G401 (cell line): ENCODE results near the gene CDCA4. TPM values are rescaled to one million over a fixed set of nuclear protein-coding genes. Genes with fewer than 3 reads are reported as not detected.
"Not testable (repeated sequence)": the region's sequence is repeated elsewhere in the genome, so short reads cannot be mapped to it uniquely, and the experiment has no call there.

Source experiments
- DNase-seq: peaks from one replicate; pipeline ENCODE4 v3.0.0-alpha.2; 2015; ENCODE audit warnings: low spot score
- in situ Hi-C: cut with HindIII; loops from 2 replicates; pipeline ENCODE4 v1.10.0; 2016; ENCODE audit warnings: low sequenced_read_pairs, mixed read lengths
- total RNA-seq: library from RNA; depleted of rRNA; stranded (reverse); fragments of >200 nt; shearing (Covaris generic); gene quantifications from 2 replicates; pipeline ENCODE4 v1.2.3, GENCODE V29; 2014; rRNA removed

Gene CDCA4
- 69.8 and 83.1 TPM in 2 replicates for total RNA-seq

DNA sequence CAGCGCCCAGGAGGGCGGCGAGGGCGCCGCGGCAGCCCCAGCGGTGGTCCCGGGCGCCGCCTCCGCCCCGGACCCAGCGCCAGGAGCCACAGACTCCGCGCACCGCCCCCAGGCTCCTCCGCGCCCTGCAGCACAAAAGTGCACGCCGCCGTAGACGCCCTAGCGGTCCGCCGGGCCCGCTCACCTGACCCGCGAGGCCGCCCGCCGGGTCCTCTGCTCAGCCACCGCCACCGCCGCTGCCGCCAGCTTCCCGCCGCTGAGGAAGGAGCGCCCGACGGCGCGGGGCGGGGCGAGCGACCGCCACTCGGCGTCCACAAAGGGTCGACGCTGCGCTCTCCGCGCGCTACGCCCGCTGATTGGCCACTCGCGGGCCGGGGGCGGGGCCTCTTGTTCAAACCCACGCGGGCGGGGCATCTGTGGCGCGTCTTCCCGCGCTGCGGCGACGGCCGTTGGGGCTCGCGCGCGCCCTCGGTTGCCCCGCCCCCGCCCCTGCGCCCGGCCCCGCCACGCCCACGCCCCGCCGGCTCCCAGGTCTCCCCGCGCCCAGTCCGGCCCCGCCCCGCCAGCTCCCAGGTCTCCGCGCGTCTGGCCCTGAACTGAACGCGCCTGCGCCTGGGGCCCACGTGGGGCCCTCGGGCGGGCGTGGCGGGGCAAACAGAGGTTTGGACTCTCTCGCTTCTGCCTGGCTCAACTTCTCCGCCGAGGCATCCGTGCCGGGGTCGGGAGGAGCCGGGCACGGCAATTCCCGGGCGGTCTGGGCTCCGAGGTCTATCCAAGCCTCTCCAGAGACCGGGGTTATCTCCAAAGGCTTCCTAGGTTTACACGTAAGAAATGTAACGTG is at the start of gene CDCA4:
Gene CDCA4, minus strand, starts transcription at position 269 of the 841 bp plus-strand sequence. CDS start 9,154 bp downstream, outside the sequence.
- peak; percentile 97 for DNase-seq
- in situ Hi-C loops: no loop called here

- no peak for DNase-seq
- in situ Hi-C loops: no loop called here
These were observed 49.2 kb upstream of the CDCA4 start for GRCh38 chr14:105069871-105070759.

DNA sequence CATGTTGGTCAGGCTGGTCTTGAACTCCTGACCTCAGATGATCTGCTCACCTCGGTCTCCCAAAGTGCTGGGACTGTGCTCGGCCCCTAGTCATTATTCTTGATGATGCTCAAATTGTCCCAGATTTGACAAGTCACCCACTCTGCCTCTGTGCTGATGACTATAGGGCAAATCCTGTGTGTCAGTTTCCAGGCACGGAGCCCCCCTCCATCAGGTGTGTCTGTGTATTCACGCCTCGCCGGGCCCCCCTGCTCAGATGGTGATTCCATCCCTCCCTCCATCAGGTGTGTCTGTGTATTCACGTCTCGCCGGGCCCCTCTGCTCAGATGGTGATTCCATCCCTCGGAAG is 48.6 kb upstream of the CDCA4 start:
- no peak for DNase-seq
- in situ Hi-C loops: no loop called here

DNA sequence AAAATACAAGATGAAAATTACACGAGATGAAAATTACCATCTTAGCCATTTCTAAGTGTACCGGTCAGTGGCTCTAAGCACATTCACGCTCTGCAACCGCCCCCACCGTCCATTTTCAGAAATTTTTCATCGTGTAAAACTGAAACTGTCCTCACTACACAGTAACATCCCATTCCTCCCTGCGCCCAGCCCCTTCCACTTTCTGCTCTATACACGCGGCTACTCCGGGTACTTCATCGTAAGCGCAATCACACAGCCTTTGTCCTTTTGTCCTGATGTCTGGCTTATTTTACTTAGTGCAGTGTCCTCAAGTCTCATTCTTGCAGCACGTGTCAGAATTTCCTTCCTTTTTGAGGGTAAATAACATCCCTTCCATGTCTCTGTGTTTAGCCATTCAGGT is 47.9 kb upstream of the CDCA4 start:
- no peak for DNase-seq
- in situ Hi-C loops: no loop called here

DNA sequence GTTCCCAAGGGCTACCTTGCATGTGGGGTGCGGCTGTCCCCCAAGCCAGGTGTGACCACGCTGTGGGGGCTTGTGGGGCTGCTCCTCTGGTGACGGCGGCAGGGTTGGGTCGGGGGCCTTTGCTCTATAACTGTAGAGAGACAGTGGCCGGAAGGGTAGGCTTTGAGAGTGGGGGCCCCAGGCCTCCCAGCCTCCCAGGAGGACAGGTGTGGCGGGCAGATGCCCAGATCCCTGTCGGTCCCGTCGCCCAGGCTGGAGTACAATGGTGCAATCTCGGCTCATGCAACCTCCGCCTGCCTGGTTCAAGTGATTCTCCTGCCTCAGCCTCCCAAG is 47.1 kb upstream of the CDCA4 start:
- DNase-seq: no peak
- in situ Hi-C loops: no loop called here

- in situ Hi-C loops: no loop called here
- no peak for DNase-seq
These were observed 46.5 kb upstream of the CDCA4 start for GRCh38 chr14:105067140-105067968.

GRCh38 chr14:105066240-105067071 is 45.6 kb upstream of the CDCA4 start:
- DNase-seq: no peak
- in situ Hi-C loops: no loop called here

DNA sequence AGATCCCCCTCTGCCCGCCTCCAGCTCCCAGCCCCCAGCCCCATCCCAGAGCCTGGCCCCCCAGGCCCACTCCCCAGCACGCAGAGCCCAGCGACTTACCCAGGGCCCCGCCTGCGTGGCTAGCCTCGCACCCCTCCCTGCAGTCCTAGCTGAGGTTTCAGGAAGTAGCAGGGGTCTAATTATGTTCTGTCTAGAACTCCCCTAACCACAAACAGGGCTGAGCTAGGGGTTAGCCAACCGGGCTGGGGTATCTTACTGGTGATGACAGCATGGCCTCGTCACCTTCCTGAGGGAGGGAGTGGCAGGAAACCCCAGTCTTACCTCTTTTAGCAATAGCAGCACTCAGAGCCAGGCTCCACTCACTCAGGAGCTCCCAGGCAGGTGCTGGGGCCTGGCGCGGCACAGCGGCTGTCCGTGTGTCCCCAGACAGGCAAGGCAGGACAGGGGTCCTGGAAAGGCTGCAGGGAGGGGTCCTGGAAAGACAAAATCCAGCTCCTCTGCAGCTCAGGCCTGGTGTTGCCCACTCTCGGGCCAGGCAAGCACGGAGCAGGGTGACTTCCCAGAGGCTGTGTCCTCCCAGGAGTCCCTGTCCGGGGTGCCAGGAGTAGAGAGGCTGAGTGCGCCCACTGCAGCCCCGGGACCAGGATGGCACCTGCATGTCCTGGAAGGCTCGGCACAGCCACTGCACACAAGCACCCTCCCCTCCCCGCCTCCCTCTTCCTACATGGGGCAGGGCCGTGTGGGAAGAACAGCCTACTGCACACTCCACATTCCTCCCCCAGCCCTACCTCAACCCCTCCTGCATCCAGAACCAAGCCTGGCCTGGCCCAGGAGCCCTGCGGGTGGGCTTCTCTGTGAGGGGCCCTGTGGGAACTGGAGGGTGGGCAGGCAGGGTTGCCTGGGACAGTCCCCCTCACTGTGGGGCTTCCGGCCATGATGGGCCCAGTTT is 44.7 kb upstream of the CDCA4 start, which contains the start of gene GPR132:
Gene GPR132, minus strand, starts transcription at position 151 of the 949 bp plus-strand sequence. CDS start 10,010 bp downstream, outside the sequence.
- DNase-seq: no peak
- in situ Hi-C loops: no loop called here

DNA sequence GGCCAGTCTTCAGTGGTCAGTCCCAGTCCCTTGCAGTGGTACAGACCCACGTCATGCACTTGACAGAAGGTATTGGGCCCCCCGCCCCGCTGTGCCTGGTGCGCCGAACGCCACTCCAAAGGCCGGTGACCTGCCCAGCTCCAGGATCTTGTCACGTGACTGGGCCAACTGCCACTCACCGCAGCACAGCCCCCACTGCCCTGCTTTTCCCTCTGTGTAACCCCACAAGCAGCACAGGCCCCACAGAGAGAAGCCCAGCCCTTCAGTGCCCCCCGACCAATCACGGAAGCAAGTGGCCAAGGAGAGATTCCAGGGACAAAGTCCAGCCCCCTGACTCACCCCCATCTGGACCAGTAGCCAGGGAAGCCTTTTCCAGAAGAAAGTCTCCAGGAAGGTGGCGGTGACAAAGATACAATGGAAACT is 43.8 kb upstream of the CDCA4 start:
- DNase-seq: no peak
- in situ Hi-C loops: no loop called here

DNA sequence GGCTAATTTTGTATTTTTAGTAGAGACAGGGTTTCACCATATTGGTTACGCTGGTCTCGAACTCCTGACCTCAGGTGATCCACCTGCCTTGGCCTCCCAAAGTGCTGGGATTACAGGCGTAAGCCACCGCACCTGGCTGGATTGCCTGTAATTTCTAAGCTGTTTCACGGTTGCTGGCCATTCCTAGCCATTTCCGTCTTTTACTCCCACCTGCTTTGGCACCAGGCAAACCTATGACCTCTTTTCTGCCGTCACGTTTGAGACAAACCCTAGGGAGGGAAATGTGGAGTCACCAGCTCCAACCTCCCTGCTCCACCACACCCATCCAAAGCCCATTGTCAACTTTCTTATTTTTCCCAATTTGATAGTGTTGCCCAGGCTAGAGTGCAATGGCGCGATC is 43.1 kb upstream of the CDCA4 start:
- in situ Hi-C loops: no loop called here

DNA sequence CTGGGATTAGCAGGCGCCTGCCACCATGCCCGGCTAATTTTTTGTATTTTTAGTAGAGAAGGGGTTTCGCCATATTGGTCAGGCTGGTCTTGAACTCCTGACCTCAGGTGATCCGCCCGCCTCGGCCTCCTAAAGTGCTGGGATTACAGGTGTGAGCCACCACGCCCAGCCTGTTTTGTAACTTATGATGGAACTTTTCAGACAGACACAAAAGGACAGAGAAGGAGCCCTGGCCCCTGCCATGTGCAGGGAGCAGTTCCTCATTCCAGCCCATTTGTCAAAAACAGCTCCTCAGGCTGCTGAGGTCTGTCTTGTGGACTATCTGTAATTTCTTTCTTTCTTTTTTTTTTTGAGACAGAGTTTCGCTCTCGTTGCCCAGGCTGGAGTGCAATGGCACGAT is 42.6 kb upstream of the CDCA4 start:
- DNase-seq, in situ Hi-C loops: not testable (repeated sequence)

More for the DNA sequence above, 43.1 kb upstream of the CDCA4 start:
- DNase-seq: no peak

DNA sequence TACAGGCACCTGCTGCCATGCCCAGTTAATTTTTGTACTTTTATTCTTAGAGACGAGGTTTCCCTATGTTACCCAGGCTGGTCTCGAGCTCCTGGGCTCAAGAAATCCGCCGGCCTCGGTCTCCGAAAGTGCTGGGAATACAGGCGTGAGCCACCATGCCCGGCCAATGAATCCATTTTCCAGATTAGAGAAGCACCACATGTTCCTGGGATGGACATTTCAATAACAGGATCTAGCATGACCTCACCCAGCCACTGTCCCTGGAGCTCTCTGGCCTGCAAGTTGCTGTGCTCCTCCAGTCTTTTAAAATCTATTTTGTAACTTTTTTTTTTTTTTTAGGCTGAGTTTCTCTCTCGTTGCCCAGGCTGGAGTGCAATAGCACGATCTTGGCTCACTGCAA is 42.2 kb upstream of the CDCA4 start:
- in situ Hi-C loops: no loop called here
- DNase-seq: no peak

- DNase-seq: no peak
- in situ Hi-C loops: no loop called here
These were observed 41.2 kb upstream of the CDCA4 start for GRCh38 chr14:105062048-105062433.

GRCh38 chr14:105061428-105062047 is 40.7 kb upstream of the CDCA4 start:
- in situ Hi-C loops: no loop called here
- DNase-seq: no peak

DNA sequence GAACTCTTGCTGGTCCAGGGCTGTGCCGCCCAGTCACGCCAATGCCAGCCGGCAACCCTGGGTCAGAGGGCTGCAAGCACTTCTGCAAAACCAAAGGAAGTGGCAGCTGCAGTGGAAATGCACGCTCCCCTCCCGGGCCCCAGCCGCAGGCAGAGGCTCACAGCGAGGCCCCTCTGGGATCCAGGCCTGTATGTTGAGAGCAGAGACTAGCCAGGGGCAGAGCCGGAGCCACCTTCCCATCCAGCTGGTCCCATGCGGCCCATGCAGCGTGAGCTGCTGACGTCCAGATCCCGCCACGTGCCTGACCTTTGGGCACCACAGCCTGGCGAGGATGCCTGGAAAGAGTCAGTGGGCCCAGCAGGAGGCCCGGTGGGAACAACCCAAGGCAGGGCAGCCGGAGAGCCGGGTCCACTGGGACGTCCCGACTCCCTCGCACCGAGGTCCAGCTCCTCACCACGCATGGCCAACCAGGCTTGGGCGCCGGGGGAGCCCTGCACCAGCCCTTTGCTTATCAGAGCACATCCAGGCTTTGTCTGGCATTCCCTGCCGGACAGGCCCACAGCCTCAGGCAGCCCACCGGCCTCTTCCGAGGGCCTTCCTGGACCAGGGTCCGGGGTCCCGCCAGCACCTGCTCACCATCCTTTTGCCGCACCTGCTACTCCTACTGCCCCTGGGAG is 40.0 kb upstream of the CDCA4 start:
- in situ Hi-C loops: no loop called here
- DNase-seq: no peak

- in situ Hi-C loops: loop anchor here (5.0 kb wide), 1 partner anchor 123 kb away; no protein-coding TSS in a partner anchor
- no peak for DNase-seq
These were observed 39.2 kb upstream of the CDCA4 start for GRCh38 chr14:105059925-105060565.
